Stimulated activated CD8-positive, alpha-beta memory T cell treated with anti-CD3 and anti-CD28 coated beads, Interleukin-2, amount 100 ng/mL, for 48 hours (primary cell): Measurements from ENCODE around the gene OR10AD1.
A peak's percentile ranks its signal among the peaks of the same experiment; 100 is the strongest.
"Not testable (repeated sequence)": the region's sequence is repeated elsewhere in the genome, so short reads cannot be mapped to it uniquely, and the experiment has no call there.

Experiments
- DNase-seq, 2 donors: peaks; one replicate each; pipeline ENCODE4 v3.0.0-alpha.2; 2020; ENCODE audit warnings: low read depth in 2 of 2

The OR10AD1 gene

DNA sequence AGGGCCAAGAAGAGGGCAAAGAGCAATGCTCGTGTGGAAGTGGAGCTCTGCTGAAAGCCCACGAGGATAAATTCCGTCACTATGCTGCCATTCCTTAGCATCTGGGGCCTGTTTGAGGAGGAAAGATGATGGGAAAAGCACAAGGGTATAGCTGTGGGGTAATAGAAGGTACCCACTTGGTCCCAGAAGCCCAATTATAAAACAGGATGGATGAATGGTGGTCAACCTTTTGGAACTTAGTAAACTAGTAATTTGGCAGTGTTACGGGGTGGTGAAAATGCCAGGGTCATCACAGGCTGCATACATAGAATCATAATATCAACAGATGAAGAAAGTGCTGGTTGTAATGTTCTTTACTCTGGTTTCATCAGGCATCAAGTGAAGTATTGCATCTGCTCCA is at the start of gene OR10AD1:
OR10AD1 (minus strand) TSS at position 101 of the 400 bp plus-strand sequence; CDS start at position 101, 0 bp downstream.
- no peak for DNase-seq

DNA sequence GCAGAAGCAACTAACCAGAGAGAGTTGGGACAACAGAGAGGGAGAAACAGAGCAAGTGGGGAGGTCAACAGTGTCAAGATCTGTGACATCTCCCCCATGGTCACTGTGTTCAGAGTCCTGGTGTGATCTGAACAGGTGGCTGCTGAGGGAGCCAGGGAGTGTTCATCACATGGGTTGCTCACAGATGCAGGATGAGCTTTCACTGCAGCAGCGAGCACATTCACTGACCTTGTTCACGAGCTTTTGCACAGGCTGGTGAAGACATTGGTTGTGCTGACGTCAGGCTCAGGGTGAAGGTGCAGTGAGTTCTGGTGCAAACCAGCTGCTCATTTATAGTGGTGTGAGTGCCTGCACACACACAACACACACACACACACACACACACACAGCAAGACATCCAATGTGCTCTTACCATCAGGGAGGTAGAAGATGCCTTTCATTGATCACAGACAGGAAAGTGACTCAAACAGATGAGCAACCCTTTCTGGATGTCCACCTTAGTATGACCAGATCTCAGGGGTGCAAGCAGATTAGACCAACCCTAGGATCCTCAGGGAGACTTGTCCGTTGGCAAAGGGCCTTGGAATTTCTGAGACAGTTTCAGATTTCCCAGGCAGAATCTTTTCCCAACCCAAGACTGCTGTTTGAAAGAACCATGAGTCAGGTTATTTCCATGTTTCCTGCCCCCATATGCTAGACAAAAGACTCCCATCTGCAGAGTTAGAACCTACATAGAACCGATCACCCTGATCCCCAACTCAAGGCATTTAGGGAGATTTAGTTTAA is 44.3 kb upstream of the OR10AD1 start:
- no peak for DNase-seq

- DNase-seq, result no peak
Observed at GRCh38 chr12:48237162-48237561, 34.1 kb upstream of the OR10AD1 start.

GRCh38 chr12:48235796-48236333 is 32.8 kb upstream of the OR10AD1 start:
- no peak for DNase-seq

DNA sequence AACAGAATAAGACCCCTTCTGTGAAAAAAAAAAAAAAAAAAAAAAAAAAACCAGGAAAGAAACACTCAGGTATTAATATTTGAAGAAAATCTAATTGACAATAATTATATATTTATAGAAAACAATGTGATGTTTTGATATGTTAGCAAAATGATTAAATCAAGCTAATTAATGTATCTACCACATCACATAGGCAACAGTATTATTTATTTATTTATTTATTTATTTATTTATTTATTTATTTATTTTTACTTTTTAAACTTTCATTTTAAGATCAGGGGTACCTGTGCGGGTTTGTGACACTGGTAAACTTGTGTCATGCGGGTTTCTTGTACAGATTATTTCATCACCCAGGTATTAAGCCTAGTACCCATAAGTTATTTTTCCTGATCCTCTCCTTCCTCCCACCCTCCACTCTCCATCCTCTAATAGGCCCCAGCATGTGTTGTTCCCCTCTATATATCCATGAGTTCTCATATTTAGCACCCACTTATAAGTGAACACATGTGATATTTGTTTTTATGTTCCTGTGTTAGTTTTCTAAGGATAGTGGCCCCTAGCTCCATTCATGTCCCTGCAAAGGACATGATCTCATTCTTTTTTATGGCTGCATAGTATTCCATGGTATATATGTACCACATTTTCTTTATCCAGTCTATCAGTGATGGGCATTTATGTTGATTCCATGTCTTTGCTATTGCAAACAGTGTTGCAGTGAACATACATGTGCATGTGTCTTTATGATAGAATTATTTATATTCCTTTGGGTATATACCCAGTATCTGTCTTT is 28.3 kb upstream of the OR10AD1 start:
- not testable (repeated sequence) for DNase-seq

DNA sequence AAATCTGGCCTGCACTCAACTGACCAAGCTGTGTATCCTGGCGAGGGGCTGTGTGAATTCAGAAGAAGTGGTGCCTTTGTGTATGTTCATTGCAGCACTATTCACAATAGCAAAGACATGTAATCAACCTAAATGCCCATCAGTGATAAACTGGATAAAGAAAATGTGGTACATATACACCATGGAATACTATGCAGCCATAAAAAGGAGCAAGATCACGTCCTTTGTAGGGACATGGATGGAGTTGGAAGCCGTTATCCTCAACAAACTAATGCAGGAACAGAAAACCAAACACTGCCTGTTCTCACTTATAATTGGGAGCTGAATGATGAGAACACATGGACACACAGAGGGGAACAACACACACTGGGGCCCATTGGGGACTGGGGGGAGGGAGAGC is 21.4 kb upstream of the OR10AD1 start:
- not testable (repeated sequence) for DNase-seq

GRCh38 chr12:48221645-48222044 is 18.6 kb upstream of the OR10AD1 start:
- no peak for DNase-seq

GRCh38 chr12:48220701-48221100 is 17.6 kb upstream of the OR10AD1 start:
- DNase-seq, result no peak

DNA sequence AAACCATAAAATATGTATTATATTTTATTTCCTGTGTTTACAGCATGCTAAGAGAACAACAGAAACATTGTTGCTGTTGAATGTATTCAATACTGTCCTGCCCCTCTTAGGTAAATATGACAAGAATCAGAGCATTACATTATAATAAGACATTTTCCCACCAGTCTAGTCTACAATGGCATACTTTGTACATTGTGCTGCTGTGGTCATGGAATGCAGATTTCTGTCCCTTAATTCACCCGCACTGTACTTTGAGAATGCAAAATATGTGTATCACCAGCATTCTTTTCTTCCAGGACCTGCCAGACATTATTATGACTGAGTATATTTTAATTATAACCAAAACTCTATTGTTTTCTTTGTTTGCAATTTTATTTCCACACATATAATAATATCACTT is 16.5 kb upstream of the OR10AD1 start:
- no peak for DNase-seq

DNA sequence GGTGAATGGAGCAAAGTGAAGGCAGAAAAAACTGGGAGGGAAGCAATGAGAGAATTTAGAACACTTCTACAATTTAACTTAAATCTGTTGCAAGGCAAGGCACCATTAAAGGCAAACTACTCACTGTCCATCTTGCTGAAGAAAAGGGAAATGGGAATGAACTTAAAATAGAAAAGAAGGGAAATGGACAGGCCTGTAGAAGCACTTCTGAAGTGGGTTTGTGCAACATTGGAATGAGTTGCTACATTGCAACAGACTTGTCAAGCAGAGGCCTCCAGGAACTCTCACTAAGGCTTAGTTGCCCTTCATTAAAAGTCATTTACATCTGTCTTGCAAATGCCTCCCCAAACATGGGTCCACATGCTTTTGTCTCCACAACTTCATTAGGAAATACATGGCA is 13.7 kb upstream of the OR10AD1 start:
- DNase-seq, result no peak

DNA sequence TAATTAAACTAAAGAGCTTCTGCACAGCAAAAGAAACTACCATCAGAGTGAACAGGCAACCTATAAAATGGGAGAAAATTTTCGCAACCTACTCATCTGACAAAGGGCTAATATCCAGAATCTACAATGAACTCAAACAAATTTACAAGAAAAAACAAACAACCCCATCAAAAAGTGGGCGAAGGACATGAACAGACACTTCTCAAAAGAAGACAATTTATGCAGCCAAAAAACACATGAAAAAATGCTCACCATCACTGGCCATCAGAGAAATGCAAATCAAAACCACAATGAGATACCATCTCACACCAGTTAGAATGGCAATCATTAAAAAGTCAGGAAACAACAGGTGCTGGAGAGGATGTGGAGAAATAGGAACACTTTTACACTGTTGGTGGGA is 6.4 kb upstream of the OR10AD1 start:
- DNase-seq, result not testable (repeated sequence)

- DNase-seq, result no peak
Observed at GRCh38 chr12:48202766-48203165, 326 bp downstream of the OR10AD1 start.

DNA sequence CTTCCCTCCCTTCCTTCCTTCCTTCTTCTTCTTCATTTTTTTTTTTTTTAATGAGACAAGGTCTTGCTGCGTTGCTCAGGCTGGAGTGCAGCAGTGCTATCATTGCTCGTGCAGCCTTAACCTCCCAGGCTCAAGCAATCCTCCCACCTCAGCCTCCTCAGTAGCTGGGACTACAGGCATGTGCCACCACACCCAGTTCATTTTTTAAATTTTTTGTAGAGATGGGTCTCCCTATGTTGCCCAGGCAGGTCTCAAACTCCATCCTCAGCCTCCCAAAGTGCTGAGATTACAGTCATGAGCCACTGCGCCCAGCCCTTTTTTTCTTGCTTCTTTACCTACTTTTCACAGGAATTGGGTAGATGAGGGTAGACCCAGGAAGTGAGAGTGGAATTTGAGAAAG is 1.6 kb downstream of the OR10AD1 start:
- DNase-seq, result no peak

- DNase-seq, result no peak
Observed at GRCh38 chr12:48201091-48201490, 2.0 kb downstream of the OR10AD1 start.

DNA sequence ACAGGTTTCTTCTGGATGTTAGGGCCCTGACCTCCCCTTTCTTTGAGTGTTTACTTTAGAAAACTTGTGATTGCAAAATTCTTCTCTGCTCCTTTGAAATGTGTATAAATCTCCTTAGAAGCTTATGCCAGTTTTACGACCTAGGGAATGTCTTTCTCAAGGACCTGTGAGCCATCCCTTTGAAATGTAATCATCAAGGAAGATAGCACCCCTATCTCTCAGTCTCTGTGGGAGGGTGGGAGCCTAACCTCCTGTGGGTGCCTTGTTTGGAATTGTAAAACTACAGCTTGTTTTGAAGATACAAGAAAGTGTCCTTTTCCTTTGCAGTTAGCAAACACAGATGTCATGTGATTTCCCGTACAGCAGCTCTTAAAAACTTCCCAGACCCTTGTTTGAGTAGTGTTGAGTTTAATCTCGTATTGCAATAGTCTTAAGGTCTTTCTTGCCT is 3.3 kb downstream of the OR10AD1 start:
- DNase-seq, result no peak

GRCh38 chr12:48198985-48199384 is 4.1 kb downstream of the OR10AD1 start:
- DNase-seq, result no peak

DNA sequence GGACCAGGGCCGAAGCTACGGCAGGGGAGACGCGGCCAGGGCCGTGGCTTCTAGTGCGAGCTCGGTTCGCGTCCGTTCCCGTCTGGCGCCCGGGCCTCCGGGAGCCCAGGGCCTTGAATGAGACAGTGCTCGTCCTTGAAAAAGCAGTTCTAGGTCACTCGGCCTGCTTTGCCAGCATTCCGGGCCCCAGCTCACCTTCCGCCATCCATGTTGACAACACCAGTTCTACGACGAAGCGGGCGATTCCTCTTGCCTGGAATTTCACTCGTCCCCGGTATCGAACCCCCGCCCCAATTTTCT is 4.5 kb downstream of the OR10AD1 start:
- DNase-seq, result peak in 1 of 2 donors; percentile 15

DNA sequence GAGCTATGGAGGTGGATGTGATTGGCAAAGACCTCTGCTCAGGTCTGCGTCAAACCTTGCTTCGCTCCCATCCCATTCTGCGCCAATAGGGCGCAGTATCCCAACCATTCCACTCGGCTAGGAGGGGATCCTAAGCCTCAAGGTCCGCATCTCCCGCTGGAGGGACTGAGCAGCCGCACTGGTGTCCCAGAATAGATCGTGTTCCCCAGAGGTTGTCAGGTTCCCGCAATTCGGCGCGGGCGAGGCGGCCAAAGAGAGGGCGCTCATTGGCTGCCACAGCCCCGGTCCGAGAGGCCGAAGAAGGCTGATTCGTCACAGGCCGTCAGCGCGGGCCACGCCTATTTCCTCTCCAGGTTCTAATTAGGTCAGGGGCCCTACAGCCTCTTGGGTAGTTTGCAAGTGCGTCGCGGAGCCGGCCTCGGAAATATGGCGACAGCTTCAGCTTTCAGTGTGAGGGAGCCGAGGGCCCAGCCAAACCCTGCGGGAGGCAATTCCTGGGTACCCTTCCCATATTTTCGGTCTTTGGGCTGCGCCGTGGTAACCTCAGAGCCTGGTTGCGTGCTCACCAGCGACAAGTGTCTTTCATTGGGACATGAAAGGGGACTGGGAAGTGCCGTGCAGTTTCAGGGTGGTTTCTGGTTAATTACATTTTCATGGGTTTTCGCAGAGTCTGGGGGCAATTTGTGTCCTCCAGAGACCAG is 5.0 kb downstream of the OR10AD1 start:
- DNase-seq, result peak; percentile 90 to 92

DNA sequence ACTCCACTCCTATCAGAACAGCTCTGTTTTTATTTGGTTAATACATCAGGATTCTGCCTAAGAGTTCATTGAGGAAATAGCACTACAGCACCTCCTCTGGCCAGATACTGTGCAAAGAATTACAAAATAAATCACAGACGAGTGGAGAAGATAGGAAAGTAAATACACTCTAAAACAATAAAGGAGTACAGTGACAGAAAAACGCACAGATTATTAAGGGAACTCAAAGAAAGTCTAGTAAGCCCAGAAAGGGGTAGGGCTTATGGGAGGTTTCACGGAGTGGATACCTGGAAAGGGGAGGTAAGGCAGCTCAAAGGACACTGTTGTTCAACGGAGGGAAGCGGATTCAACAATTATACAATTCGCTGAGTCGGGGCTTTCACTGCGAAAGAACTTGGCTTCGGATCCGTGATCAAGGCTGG is 5.5 kb downstream of the OR10AD1 start:
- no peak for DNase-seq

- DNase-seq, result no peak
Observed at GRCh38 chr12:48194799-48195201, 8.3 kb downstream of the OR10AD1 start.

DNA sequence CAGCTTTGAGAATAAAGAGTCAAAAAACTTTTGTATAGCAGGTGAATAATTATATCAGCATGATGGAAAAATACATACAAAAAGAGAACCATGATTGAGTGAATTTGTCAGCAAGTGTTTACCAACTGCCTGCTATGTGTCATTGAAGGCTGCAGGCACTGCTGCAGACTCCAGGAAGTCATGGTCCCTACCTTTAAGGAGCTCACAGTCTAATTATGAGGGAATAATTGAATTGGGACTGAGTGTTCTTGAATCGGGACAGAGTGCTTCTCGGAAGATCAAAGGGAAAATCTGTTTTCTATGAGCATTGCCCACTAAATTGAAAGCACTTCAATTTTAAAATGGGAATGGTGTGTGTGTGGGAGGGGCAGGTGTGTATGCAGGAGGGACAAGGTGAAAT is 9.5 kb downstream of the OR10AD1 start:
- DNase-seq, result no peak

DNA sequence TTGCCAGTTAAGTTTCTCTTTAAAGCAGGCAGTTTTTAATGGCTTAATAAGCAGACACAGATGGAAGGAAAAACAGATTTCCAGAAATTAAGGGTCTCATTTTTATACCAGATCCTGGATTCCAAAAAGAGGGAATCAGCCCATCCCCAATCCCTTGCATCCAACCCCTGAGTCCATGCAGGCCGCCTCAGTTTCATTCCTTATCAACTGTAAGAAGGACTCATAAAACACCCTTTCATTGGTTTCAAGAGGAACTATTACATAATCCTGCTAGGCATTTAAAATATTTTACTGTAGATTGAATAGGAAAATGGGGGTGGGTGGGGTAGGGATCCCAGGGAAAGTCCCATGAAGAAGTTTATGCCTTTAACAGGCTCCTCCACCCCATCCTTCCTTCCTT is 10.2 kb downstream of the OR10AD1 start:
- no peak for DNase-seq
